NCI-H82 (cell line): ENCODE results near the gene SPRY4.
A peak's percentile ranks its signal among the peaks of the same experiment; 100 is the strongest.
"Not testable (repeated sequence)": the region's sequence is repeated elsewhere in the genome, so short reads cannot be mapped to it uniquely, and the experiment has no call there.

Source experiments
- DNase-seq: peaks from one replicate; lab custom pipeline; 2025; lab: John Stamatoyannopoulos, UW

SPRY4 gene, protein sequence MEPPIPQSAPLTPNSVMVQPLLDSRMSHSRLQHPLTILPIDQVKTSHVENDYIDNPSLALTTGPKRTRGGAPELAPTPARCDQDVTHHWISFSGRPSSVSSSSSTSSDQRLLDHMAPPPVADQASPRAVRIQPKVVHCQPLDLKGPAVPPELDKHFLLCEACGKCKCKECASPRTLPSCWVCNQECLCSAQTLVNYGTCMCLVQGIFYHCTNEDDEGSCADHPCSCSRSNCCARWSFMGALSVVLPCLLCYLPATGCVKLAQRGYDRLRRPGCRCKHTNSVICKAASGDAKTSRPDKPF

DNA sequence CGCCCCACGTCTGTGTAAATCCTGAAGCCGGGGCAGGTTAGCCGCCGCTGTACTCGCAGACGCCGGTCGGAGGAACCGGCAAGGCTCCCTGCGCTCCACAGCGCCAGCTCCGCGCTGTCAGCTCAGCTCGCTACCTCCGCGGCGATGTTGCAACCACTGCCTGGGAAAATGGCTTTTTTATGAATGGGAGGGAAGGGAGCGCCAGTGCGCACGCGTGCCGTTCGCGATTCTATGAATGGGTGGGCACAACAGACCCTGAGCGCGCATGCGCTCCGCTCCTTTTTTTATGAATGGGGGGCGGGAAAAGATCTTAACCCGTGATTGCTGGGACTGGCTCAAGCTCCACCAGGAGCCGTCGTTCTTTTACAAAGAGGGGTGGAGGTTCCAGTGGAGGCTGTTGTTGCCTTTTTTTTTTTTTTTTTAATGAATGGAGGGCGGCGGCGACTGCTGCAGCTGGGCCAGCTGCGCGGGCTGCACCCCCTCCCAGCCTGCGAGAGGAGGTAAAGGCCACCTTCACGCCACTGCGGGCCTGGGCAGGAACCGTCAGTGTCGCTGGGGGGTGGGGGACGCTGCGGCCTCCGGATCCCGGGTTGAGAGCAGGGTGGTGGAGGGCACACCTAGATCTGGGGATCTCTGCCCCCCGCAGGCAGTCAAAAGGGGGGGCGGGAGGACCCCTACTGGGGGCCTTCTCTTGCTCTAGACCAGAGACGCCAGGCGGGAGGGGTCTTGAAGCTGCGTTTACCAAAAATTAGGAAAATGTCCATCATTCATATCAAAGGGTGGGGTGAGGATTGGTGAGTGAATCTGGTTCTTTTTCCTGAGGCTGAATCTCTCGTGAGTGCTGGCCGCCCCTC, at the start of gene SPRY4:
Gene SPRY4, minus strand, starts transcription at position 151 of the 854 bp plus-strand sequence. CDS start 9,913 bp downstream, outside the sequence.
- DNase-seq: peak; percentile 96

DNA sequence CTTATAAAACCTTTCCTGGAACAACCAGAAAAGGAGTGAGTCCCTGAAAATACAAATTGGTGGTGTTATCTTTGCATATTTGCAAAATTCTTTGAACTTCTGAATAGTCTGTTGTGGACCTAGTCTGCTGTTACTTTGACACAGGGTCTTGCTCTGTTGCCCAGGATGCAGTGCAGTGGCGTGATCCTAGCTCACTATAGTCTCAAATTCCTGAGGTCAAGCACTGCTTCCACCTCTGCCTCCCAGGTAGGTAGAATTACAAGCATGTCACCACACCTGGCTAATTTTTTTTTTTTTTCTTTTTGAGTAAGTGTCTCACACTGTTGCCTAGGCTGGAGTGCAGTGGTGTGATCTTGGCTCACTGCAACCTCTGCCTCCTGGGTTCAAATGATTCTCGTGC, 43.7 kb upstream of the SPRY4 start:
- DNase-seq: no peak

DNA sequence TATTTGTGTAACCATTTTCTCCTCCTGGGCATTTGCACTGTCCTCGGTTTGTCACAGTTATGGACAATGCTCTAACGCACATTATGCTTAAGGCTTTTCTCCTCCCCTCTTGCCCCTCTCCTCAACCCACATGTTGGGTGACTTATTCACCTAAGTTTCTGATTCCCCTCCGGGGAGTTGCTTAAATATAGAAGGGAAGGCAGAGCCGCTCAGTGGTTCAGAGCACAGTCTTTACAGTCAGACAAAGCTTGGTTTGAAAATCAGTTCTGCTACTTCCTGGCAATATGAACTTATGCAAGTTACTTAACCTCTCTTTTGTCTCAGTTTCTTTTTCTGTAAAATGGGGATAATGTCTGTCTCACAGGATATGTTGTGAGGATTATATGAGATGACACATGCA, 41.2 kb upstream of the SPRY4 start:
- DNase-seq: no peak

DNA sequence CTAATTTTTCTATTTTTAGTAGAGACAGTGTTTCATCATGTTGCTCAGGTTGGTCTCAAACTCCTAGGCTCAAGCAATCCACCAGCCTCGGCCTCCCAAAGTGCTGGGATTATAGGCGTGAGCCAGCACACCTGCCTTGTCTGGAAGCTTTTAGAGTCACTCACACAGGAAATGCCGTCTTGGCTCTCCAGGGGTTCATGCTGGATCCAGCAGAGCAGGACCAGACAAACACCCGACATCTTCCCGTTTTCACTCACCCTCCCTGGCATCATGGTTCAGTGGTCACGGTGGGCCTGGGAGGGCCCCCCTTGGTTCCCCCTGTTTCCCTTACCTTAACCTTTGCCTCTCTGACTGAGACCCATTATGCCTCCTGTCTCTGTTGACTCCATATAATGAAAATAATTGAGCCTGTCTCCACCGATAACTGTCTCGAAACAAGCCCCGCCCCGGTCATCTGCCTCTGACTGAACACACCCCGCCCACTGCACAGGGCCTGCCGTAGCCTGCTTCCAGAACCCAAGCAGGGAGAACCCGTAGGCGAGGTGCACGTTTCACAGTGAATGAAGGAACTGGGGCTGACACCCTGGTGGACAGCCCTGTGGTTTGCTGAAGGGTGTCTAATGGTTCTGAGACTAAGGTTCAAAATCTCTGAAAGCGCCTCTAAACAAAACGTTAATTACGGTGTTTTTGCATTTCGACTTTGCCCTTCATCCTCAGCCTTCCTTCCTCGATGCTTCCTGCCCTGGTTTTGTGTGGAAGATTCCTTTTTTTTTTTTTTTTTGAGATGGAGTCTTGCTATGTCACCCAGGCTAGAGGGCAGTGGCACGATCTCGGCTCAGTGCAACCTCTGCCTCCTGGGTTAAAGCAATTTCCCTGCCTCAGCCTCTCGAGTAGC, 39.7 kb upstream of the SPRY4 start:
- DNase-seq: no peak

DNA sequence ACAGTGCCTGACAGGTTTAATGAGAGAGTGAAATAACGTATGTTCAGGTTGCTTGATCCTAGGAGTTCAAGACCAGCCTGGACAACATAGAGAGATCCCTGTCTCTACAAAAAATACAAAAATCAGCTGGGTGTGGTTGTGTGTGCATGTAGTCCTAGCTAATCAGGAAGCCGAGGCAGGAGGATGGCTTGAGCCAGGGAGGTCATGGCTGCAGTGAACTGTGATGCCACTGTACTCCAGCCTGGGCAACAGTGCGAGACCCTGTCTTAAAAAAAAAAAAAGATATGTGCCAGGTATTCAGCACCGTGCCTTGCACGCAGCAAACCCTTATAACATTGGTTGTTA, 38.8 kb upstream of the SPRY4 start:
- DNase-seq: no peak

DNA sequence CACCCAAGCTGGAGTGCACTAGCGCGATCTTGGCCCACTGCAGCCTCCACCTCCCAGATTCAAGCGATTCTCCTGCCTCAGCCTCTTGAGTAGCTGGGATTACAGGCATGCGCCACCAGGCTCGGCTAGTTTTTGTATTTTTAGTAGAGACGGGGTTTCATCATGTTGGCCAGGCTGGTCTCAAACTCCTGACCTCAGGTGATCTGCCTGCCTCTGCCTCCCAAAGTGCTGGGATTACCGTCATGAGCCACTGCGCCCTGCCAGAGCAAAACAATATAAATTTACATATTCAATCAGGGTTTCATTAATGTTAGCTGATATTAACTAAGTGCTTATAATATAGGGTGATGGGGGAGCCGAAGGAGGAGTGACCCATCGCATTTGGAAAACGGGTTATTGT, 37.4 kb upstream of the SPRY4 start:
- not testable (repeated sequence) for DNase-seq

DNA sequence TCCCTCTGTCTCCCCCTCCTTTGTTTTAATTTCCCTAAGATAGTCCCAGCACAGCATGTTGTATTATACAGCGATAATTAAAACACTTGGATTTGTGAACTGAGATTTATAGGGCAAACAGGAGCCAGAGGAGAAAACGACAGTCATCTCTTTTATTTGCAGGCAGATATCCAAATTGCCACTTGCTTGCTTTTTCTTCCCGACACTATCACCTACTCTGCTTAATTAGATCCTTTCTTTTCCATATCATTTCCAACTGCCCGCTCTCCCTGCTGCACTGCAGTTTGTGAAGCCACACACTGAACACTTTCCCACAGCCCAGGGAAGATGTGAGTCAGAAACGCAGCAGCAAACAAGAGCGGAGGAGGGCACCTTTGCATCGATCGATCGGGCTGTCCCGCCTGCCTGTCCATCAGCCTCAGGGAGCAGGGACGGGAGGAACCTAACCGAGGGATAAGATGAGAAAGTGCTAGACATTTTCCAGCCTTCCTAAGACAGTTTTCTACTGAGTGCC, 35.8 kb upstream of the SPRY4 start:
- DNase-seq: no peak

DNA sequence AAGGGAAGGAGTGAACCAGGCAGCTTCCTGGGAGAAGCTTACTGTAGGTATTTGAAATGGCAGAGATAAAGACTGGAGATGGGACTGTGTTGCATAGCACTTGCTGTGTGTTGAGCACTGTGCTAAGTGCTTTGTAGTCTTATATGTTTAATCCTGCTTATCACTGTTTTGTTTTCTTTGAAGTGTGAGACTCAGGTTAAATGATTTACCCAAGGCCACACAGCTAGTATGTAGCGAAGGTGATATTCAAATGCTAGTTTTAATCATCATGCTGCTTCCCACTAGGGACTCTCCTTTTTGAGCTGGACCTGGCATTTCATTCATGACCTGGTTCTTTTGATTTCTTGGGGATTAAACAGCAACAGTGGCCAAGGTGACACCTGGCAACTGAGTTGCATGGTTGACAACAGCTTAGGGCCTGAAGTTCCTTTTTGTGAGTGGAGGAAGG, 35.3 kb upstream of the SPRY4 start:
- DNase-seq: peak; percentile 14

DNA sequence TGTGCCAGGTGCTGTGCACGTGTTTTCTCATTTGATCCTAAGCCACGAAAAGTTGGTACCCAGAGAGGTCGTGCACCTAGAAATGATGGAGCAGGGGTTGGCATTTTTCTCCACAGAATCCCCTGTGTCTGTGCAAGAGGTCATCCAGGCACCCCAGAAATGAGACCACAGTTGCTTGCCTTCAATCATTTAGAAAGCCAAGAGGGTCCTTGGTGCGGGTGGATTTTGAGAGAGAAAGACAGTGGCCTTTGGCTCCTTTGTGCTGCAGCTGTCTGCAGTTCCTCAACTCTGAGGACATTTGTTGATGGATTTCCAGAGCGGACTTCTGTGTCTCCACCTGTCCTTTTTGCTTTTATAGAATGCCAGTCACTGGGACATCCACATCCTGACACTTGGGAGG, 33.8 kb upstream of the SPRY4 start:
- no peak for DNase-seq

DNA sequence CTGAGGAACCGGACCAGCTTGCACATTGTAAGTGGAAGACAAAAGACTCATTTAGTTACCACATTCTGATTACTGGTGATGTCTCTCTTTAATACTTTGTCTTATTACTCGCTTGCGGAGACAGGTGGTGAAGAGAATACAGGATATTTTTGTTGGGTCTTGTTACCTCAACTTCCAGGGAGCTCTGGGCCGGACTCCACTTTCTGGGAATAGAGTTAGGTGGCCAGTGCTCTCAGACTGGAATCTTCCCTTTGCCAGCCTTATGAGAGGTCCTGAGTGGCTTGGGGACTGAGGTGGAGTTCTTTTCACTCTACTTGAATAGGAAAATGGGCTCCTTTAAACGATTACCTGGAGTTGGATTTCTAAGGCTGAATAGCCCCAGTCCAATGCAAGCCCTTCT, 33.3 kb upstream of the SPRY4 start:
- DNase-seq: no peak

DNA sequence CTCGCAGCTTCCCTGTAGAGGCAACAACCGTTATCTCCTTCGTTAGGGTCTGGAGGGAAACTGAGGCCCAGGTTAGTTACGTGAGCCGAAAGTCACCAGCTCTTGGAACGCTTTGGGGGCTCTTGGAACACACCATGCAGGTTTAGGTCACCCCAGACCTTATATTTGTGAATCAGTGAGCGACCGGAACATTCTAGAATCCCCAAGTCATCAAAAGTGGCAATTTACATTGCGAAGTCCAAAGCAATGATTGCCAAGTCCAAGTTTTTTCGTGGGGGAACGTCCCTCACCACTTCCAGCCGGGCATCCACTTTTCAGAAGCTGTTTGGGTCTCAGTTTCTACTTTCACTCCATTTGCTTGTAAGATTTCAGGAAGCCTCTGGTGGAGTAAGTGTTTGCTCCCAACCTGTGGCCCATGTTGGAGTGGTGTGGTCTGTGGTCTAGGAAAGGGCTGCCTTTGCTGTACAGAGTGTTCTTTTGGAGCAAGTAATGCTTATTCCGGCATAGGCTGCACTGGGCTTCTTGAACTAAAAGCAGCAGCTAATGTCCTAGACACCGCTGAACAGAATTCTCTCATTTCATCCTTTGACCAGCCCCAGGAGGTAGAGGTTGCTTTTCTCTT, 32.8 kb upstream of the SPRY4 start:
- DNase-seq: no peak

DNA sequence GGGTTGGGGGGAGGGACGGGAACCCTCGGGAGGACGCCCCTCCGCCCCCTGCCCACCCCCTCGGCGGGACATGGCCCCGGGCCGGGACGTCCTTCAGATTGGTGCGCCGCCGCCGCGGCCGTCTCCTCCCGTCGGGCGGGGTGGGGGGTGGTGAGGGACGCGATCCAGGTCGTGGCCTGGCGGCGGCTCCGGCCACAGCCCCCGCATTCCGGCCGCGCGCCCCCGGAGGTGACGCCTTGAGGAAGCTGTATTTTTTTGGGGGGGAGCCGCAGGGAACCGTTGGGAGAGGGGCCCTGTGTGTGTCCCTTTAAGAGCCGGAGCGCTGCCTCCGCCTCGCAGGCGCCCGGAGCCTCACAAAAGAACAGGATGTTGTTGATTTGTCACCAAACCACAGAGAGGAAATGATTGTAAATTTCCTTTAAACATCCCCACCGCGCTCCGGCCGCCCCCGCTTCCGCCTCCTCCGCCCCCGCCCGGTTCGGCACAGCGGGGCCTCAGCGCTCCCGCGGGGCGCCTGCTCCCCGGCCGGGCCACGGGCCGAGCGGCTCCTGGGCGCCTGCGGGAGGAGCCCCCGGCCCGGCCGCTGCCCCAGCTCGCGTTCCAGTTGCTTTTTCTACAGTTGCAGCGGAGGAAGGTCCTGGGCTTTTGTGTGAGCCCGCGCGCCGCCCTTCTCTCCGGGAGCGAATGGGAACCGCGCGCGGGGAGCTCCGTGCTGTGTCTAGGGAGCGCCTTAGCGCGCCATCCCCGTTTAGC, 32.1 kb upstream of the SPRY4 start:
- peak; percentile 55 for DNase-seq

DNA sequence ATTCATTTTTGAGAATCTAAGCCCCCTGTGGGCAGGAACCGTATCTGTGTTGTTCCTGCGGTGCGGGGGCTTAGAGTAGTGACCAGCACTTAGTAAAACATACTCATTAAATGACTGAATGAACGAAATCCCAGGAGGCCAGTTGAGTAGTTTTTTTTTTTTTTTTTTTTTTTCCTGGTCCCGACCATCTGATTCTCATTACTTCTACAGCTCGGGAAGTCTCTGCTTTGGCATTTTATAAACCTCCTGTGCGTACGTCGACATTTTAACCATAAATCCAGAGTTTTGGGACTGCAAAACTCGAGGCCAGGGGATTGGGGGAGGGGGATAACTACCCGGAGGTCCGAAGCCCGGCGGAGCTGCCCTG, 31.5 kb upstream of the SPRY4 start:
- DNase-seq: no peak

DNA sequence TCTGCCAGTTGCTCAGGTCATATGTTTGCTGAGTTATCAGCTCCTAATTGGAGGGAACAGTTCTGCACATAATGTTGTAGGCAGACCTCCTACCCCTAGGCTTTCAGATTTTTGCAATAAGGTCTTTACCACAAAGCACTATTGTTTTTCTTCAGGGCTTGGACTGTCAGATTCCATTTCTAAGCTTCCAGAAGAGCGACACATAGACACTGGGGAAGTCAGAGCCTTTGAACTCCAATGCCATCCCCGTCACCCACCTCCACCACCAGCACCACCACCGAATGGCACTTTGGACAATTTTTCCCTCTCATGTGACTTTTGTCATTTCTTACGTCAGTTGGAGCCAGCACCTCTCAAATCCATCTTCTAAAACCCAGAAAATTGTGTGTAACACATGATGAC, 28.3 kb upstream of the SPRY4 start:
- DNase-seq: no peak

DNA sequence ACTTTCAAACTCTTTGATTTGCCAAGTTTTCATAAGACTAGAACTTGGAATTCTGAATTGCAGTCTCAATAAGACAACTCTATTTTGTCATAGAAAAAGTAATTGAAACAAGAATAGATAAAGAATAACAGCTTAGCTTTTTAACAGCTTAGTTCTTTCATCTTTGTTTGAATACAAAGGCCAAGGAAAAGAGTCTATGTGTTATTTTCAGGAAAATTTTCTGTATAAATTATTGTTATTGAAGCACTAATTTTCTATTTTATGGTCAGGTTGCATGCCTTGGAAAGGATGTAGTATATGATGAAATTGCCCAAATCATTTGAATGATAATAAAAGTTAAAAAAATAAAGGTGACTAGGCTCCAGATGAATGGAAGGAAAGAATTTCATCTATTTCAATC, 25.2 kb upstream of the SPRY4 start:
- no peak for DNase-seq

DNA sequence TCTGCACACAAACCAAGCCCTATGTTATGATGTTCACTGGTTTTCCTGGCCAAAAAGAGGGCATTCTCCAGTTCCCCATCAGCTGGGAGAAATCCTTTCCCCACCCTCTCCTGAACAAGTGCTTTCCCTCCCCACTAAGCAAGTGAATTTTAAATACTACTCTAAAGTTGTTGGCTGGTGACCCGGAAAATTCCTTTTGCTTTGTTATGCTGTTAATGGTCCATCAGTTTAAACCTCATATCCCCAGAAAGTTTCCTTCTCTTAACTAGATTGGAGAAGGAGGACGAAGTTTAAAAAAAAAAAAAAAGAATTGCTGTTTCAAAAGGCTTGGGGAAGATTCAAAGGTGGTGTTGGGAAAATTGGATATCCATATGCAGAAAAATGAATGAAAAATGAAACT, 21.9 kb upstream of the SPRY4 start:
- DNase-seq: no peak

DNA sequence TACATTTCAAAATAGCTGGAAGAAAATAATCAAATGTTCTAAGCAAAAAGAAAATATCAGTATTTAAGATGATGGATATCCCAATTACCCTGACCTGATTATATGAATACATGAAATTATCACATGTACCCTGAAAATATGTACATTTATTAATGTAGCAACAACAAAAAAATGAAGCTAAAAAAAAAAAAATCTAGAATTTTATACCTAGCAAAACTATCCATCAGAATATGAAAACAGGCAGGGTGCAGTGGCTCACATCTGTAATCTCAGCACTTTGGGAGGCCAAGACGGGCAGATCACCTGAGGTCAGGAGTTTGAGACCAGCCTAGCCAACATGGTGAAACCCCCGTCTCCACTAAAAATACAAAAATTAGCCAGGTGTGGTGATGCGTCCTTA, 20.1 kb upstream of the SPRY4 start:
- DNase-seq: not testable (repeated sequence)

DNA sequence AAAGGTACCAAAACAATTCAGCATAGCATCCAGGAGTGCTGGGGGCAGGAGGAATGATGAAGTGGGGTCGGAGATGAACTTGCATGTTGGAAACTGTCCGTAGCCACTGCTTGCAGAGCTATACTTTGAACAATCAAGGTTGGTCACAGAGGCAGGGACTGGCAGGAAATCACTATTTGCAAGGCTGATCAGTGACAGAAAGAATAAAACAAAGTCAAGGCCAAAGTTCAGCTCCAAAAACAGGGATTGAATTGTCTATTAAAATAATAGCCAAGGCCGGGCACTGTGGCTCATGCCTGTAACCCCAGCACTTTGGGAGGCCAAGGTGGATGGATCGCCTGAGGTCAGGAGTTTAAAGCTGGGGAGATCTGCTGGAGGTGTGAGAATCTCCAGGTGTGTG, 18.7 kb upstream of the SPRY4 start:
- DNase-seq: no peak

DNA sequence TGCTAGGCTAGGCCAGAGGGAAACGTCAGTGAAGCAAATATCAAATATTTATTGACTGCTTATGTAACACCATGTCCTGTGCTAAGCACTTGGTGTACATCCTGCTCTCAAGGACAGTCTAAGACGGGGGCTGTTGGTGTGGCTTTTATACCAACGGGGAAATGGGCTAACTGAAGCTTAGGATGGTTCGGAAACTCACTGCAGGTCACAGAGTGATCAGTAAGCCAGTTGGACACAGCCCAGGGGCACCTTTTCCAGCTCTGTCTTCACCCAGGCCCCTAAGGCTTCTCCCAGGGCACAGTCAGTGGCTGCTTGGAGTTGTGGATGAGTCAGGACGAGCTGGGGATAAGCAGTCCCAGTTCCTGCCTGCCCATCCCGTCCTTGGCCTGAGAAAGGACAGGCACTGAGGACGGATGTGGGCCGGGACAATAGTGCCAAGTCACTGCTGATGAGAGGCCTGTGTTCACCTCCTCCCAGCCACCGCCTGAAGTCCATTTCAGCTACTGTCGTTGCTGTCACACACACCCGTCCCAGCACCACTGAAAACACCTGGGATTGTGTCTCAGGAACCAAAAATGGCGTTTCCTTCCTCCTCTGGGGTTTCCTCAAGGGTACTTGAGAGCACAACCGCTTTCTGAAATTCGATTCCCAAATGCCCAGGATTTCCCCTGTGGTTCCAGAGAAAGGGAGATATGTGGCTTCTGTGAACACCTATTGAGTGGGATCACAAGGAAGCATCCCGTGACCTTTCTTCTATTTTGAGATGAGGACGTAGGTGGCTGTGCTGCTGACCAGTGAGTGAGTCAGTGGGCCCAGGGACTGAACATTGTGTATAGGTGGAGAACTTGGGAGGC, 17.5 kb upstream of the SPRY4 start:
- DNase-seq: no peak

DNA sequence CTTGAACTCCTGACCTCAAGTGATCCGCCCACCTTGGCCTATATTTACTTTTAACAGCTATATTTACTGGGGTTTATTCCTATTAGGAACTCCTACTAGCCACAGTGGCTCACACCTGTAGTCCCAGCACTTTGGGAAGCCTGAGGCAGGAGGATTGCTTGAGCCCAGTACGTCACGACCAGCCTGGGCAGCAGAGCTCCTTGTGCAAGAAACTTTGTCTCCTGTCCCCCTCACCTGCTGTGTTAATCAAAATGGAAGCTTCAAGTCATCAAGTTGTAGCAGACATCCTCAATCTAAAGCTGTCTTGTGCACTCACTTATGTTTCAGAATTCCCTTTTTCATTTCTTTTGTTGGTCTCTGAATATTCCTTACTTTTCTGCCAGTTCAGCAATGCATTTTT, 15.0 kb upstream of the SPRY4 start:
- DNase-seq: no peak
